LoVo (cell line): ENCODE results near the gene SYT8.

Experiments used
- DNase-seq: peaks from one replicate; pipeline ENCODE4 v3.0.0-alpha.2; 2016; ENCODE audit warnings: low spot score

Gene SYT8

DNA sequence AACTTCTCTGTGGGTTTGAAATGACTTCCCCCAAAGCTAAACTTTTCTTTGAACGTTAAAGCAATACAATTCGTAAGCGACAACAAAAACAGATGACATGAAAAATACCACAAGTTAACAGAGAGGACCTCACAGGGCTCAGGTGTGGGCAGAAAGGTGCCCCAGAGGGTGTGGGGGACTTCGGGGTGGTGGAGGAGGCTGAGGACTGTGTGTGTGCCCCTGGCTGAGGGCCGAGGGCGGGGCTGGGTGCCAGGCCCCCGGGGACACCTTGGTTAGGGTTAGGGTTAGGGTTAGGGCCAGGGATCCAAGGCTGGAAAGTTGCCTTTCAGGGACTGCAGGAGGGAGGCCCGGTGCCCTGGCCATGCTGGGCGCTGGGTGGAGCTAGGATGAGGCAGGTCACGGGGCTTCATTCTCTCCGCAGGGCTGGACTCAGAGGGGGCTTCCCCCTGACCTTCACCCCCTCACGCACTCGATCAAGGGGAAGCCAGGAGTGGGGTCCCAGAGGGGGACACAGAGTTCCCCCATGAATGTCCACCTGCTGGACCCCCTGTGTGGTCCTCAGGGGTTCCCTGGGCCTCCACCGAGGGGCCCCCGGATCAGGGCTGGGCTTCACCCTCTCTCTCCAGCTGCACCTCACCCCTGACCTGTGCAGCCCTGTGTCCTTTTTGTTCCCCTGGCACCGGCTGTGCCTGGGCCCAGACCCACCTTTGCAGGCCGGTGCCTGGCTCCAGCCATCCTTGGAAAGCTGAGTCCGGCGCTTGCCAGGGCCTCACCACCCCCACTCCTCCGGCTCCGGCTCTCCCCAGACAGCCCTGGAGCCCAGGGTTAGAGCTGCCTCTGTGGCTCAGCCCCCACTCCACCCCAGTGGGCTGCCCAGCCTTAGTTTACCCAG, 11.0 kb downstream of the SYT8 start:
- DNase-seq, result no peak

DNA sequence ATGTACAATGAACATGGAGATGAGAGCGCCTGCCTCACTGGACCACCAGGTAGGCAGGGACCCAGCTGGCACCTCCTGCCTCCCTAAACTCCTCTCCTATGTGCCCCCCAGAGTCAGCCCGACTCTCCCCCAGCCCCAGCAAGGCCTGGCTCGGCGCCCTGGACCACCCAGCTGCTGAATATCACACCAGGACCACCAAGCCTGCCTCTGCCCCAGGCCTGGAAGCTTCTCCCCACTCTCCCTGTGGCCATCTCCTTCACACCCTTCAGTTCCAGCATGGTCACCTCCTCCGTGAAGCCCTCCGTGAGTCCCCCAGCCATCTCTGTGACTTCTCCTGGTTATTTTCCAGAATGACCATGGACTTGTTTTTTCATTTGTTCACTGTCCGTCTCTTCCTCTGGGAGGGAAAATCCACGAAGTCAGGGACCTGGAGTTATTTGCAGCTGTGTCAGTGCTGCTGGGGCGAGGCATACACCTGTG, 11.7 kb downstream of the SYT8 start:
- no peak for DNase-seq

DNA sequence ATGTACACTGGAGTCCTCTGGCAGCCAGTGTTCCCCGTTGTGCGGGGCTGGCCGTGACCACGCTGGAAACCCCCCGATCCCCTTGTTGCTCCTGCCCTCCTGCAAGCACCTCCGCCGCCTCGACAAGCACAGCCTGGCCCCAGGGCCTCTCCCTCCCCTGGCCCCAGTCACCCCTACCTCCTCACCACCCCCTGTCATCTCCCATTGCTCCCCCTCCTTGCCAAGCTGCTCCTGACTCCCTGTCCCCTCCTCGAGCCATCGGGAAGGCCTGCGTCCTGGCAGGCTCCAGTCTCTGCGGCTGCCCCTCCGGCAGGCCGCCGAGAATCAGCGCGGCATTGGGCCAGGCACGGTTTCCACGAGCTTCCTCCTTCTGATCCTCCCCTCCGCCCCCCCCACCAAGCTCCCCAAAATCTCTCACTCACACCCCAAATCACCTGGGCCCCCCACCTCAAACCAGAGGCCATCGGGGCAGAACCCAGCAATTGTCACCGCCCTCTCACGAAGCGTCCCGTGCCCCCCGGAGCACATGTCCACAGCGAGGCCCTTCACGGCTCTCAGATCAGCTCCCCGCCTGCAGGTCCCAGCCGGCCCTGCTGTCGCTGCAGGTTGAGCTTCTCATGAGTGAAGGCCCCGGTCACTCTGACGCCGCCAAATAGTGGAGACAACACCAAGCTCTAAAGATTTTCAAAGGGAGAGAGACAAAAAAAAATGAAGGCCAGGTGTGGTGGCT, 12.4 kb downstream of the SYT8 start:
- DNase-seq, result no peak

DNA sequence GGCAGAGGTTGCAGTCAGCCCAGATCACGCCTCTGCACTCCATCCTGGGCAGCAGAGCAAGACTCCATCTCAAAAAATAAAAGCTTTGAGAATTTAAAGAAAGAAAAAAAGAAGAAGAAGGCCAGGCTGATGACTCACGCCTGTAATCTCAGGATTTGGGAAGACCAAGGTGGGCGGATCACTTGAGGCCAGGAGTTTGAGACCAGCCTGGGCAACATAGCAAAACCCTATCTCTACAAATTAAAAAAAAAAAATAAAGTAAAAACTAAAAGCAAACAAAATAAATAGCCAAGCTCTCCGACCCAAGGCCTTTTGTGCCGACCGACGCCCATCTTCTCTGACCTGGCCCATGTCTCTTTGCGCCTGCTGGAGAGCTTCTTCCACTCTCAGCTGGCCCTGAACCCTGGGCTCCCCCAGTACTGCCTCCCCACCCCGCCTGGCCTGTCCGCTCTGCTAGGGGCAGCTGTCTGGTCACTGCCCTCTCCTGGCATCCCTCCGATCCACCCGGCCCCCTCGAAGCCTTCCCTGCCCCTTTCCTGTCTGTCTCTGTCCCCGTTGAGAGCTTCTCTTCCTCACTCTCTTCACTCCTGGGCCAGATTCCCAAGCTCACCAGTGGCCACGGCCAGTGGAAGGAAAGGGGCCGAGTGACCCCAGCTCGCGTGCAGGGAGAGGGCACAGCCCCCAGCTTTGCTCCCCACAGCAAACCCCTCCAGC, 13.3 kb downstream of the SYT8 start:
- DNase-seq, result no peak

DNA sequence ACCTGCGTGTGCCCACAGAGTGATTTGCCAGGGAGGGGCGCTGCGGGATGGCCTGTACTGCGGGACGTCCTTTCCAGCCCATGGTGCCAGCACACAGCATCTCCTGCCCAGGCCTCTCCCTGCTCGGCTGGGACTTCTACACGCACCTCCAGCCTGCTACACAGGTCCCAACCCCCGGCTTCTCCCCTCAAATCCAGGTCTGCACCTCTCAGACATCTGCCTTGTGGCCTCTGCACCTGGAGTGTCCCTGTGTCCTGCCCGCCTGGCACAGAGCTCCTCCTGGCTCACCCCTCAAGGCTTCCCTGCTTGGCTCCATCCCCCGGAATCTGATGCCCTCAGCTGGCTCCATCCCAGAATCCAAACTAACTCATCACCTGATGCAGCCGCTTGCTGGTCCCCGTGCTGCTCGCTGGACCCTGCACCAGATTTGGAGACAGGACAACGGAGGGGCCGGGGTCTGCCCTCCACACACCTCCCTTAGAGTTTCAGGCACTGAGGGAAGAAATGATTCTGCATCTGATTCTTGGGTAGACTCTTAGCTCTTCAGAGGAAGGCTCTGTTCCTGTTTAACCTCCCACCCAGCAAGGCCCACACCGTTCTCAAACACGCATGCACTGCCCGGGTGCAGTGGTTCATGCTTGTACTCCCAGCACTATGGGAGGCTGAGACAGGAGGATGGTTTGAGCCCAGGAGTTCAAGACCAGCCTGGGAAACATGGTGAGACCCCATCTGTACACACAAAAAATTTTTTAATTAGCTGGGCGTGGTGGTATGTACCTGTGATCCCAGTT, 14.0 kb downstream of the SYT8 start:
- no peak for DNase-seq

DNA sequence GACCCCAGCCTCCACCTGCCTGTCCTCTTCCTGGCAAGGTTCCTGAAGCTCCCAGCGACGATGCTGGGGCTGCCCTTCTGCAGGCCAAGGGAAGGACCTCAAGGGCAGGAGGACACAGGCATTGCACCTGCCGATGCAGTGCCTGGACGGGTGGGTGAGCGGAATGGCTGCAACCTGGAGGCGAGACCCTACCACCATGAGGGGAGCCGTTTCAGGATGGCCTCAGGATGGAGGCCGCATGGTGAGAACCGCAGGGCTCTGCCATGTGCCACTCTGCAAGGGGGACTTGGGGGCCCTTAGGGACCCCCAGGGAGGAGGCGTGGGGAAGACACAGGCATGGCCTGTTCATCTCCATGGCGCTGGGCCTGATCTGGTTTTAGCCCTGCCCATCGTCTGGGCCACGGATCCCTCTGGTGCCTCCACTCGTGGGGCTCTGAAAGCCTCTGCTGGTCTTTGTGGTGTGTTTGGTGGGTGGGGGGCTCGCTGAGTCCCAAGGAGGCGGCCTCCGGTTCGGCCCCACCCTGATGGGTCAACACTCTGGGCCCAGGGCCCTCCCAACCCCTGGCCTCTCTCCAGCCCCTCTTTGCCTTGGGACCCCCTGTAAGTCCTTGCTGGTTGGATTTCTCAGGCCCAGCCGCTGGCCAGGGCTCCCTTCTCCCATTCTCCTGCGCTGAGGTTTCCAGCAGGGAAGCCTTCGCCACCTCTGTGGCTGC, 16.8 kb downstream of the SYT8 start:
- DNase-seq, result no peak

DNA sequence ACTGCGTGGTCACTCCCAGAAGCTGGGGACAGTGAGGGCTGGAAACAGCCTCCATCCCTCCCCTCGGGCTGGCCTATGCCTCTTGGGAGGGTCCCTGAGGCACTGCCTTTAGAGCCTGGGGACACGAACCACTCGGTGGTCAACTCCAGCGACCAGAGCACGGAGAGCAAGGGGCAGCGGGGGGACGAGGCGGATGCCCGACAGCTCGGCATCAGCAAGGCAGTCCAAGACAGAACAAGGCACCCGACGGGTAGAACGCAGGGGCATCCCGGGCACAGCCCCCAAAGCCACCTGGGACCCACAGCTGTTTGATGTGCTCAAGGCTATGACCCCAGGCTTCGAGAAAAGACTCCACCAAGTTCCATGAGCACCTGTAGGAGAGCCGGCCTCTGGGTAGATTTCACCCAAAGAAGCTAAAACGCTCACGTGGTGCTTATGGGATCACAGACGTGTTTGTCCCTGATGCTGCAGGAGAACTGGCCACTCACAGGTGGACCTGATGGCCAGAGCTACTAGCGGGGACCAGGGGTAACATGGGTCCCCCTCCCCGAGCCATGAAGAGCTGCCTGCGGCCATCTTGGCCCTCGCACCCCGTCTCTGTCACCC, 17.6 kb downstream of the SYT8 start:
- DNase-seq, result no peak

DNA sequence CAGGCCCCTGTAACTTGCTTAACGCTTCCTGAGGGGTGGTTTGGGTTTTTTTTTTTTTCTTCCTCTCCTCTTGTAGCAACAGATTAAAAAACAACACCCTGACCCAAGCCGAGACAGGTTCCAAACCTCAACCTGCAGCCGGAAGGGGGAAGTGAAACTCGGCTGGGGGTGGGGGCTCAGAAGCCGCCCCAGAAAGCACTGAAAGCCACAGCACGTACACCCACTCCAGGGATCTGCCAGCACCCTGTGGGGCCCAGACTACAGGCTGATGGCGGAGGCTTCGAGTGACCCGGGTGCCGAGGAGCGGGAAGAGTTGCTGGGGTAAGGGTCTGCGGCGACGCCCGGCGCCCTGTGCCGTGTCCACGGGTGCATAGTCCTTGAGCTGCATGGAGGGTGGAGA, 18.1 kb downstream of the SYT8 start, which contains the start of gene LSP1:
TSS of gene LSP1 (plus strand) at position 208 of the 400 bp plus-strand sequence. CDS start at position 269, 61 bp downstream.
- DNase-seq, result no peak

DNA sequence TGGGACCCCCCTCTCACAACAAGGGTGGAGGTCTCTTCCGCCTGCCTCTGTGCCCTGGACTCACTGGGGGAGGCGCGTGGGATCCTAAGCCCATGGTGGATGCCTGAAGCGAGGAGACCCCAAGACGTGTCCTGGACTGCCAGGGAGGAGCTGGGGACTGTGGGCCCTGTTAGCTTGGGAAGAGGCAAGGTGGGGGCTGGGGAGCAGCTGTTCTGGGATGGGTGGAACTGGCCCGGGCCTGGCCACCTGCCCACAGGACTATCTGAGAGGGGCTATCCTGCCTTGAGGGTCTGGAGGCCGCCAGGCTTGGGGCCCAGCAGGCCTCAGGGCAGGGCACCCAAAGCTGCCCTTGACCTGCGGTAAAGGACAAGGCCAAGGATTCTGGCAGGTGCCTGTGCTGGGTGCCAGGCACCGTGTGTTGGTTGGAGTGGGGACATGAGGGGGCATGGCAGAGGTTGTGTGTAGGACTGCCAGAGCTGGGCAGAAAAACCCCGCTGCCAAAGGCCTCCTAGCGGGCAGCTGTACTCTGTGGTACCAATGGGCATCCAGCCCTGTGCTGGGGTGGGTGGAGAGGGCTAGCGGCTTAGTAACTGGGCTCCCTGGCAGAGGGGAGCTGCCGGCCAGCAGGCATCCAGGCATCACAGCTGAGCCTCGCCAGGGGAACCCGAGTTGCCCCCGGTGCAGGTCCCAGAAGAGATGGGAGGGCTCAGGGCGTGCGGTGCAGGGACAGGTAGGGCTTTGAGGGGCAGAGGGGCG, 18.8 kb downstream of the SYT8 start:
- DNase-seq, result no peak

DNA sequence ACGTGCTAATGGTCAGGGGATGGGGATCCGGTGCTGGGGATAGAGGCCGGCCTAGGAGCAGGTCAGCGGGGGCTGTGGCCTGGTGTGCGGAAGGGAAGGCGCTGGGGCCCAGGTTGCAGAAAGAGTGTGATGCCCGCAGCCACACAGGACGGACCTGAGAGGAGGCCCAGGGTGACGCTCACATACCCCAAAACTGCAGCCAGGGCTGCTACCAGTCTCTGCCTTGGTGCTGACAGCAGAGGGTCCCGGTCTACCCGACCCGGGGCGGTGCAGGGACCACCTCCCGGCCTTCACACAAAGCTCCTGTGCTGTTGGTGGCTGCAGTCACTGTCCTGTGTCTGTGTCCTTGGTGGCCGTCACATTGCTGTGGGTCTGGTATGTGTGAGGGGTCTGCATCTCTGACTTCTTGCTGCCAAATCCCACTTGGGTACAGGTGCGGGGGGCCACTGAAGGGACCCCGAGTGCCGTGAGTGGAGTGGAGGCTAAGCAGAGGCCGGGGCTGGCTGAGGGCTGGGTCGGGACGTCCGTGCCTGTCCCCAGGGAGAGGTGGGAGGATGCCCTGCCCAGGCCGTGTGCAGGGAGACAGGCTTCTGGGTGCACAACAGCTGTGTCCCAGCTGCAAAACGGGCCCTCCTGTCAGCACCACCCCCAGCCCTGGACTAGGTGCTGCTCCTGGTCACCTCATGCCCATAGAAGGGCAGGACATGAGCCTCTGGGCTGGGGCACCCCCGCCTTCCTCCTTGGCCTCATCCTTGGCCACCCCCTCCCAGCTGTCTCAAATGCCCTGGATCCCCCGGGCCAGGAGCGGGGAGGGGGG, 19.6 kb downstream of the SYT8 start:
- no peak for DNase-seq

DNA sequence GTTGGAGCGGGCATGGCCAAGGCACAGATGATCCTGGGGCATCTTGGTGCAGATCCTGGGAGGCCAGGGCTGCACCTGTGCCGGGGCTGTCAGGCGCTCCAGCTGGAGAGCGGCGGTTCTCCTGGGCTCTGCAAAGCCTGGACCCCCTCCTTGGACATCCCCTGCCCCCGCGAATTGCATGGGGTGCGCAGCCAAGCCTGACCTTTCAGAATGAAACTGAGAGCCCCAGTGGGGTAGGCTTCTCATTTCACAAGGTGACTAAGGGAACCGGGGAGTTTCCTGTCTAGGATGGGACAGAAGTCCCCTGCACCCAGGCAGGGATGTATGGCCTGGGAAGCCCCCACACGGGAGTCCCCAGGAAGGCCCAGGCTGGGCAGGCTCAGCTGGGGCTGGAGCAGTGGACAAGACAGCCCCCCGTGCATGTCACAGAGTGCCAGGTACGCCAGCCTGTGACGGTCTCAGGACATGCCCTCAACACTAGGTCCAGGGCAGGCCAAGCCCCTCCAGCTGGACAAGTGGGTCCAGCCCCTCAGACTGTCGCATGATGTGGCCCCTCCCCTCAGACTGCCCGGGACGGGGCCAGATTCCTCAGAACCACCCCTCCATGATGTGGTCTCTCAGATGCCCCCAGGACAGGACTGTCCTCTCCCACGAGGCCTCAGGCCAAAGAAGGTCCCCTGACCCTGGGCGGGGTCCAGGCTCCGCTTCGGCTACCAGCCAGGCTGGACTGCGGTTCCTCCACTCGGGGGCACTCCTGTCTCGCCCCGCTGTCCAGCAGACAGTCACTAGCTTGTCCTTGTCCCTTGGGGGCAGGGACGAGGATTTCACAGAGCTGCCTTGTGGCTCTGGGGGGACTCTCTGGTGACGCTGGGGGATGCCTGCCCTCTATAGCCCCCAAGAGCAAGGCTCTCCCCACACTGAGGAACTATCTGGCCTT, 20.4 kb downstream of the SYT8 start:
- no peak for DNase-seq

DNA sequence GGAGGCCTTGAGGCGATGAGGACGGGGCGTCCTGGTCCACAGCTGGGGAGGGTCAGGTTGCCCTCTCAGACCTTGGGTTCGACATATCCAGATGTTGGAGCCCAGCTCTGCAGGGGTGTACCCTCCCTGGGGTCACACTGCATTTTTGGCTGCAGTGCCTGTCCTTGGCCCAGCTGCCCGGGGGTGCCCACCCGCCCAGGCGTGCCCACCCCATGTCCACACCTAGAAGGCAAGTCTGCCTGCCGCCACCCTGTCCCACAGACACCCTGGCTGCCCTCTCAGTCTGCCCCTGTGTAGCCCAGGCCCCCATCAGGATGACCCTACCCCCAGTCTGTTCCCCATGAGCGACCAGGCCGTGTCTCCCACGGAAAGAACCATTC, 21.1 kb downstream of the SYT8 start:
- no peak for DNase-seq

DNA sequence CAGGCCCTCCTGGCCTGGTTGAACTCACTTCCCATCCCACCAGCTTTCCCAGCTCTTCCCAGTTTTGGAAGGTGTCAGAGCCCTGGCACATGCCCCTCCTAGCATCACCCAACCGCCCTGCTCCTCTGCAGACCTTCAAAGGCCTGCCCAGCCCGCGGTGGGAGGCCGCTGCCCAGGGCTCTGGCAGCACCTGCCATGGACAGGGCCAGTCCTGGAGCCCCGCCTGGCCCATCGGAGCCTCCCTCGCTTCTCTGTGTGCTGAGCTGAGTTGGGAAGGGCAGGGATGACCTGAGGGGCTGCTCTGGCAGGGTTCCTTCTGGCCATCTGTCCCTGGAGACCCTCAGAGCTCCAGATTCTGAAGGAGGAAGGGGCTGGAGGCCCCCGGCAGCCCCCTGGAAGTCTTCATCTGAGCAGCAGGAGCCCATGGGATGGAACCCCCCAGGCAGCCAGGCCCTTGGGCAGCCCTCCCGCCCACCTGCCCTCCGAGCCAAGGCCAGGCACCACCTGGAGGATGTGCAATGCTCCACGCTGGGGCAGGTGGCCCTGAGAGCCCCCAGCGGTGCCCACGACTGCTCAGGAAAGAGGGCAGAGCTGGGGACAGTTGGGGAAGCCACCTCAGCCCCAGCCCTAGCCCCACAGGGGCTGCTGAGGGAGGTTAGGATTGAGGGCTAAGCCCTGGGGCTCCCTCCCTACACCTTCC, 21.7 kb downstream of the SYT8 start:
- DNase-seq, result no peak

DNA sequence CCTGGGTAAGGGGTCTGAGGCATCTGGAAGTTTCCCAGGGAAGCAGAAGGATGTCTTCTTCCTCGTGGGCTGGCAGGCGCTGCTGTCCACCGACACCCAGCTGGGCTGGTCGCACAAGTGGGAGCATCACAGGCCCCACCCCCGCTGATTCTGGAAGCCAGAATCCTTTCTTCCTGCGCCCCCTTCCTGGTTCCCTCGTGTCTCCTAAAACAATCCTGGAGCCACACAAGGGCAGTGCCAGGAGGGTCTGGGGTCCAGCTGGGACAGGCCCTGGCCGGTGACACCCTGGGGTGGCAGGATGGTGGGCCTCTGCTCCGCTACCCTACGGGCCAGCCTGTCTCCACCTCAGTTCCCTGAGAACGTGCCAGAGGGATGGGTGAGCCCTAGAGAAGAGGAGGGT, 22.3 kb downstream of the SYT8 start:
- no peak for DNase-seq

DNA sequence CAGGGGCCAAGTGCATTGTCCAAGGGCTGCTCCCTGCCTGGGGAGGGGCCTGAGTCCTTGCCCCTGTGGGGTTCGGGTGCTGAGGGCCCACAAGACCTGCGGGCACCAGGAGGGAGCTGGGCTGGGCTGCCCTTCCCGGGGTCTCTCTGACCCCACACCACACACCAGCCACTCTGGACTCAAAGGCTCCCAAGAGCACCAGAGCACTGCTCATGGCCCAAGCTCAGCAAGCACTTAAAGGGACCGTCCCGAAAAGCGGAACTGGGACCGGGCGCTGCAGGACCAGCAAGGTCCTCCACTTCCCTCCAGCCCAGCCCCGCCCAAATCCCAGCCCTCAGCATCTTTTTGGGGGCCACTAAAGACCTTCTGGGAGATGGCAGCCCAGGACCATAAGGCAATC, 23.4 kb downstream of the SYT8 start:
- no peak for DNase-seq

DNA sequence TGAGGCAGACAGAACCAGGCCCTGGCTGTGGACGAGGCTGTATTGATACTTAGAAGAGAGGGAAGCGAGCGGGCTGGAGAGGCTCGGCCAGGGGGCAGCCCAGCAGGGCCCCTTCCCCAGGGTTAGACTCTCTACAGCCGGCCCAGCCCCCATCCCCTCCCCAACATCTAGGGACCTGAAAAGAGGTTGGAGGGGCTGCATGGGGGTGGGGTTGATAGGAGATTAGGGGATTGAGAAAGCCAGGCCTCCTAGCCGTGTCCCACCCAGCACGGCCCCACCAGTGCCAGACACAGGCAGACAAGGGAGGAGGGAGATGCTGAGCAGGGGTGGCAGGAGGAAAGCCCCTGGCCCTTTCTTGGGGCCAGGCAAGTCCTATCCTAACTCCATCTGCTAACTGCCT, 23.8 kb downstream of the SYT8 start:
- no peak for DNase-seq

DNA sequence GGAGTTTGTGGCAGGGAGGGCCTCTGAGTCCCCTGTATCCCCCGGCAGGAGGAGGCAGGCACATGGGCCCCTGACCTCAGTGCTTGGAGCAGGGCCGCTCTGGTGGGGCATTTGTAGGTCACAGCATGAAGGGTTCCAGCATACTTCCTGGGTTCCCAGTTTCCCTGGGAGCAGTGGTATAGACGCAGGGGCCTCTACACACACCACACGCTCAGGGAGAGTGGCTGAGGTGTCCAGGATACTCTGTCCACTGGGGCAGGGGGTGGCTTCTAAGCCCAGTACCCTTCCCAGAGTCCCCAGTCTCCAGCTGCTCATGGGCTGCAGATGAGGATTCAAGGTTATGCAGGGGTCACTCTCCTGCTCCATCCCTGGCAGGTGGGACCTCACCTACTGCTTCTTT, 24.2 kb downstream of the SYT8 start:
- no peak for DNase-seq
